SJSA1 (cell line): ENCODE data around the gene LAMA5. TPM values are rescaled to one million over a fixed set of nuclear protein-coding genes. Genes with fewer than 3 reads are reported as not detected.

ENCODE experiments used
- DNase-seq, 2 experiments: peaks; one replicate each; pipeline ENCODE4 v3.0.0-alpha.2; 2015 to 2020; ENCODE audit warnings: low spot score in 2 of 2, low read depth in 1 of 2
- H3K27ac ChIP-seq: fragments of 250-450 bp; sonication (Bioruptor Pico); 2 replicates; pipeline ENCODE4 v1.5.1; 2020; ENCODE audit warnings: mild to moderate bottlenecking, moderate library complexity
- H3K27me3 ChIP-seq: fragments of 250-450 bp; sonication (Bioruptor Pico); replicated peaks from 2 replicates; pipeline ENCODE4 v1.5.1; 2020; ENCODE audit warnings: mild to moderate bottlenecking, moderate library complexity
- H3K36me3 ChIP-seq: fragments of 250-450 bp; sonication (Bioruptor Pico); 2 replicates; pipeline ENCODE4 v1.5.1; 2020; ENCODE audit warnings: mild to moderate bottlenecking
- H3K4me1 ChIP-seq: fragments of 250-450 bp; sonication (Bioruptor Pico); replicated peaks from 2 replicates; pipeline ENCODE4 v1.6.1; 2021; ENCODE audit warnings: mild to moderate bottlenecking
- H3K4me3 ChIP-seq: fragments of 250-450 bp; sonication (Bioruptor Pico); 2 replicates; pipeline ENCODE4 v1.5.1; 2020; ENCODE audit warnings: mild to moderate bottlenecking
- H3K9me3 ChIP-seq: fragments of 250-450 bp; sonication (Bioruptor Pico); replicated peaks from 2 replicates; pipeline ENCODE4 v1.5.1; 2020; ENCODE audit warnings: mild to moderate bottlenecking
- total RNA-seq: library from RNA; depleted of rRNA; stranded (reverse); fragments of >200 nt; shearing (Covaris generic); gene quantifications from 2 replicates; pipeline ENCODE4 v1.2.3, GENCODE V29; 2014

The LAMA5 gene
- total RNA-seq, 1 experiment from 2014 or later: 3.6 TPM

DNA sequence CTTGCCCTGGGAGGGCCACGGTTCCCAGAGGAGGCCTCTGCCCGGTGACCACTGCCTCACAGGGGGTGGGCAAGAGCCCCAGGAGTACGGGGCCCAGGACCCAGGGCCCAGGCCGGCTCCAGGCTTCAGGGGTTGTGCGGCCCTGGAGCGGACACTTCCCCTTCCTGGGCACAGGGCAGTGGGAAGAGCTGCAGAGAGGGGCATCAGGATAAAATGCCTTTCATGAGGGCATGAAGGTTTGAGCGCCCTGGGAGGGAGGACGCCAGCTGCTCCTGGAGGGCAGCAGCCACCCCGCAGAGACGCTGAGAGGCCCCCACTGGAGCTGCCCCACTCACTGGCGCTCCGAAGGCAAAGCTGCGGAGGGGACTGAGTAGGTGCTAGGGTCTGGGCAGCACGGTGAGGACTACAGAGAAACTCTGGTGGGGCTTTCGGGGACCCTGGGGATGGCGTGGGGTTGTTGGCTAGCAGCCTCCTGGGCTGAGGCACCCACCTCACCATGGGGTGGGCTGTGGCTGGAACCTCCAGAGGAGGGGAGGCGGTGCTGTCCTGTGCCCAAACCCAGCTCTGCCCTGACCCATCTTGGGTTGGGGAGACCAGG lies 10.4 kb downstream of the LAMA5 start:
- no peak for DNase-seq
- Histone ChIP-seq H3K4me1 (peaks cover 59% of the 10 kb centered on the region), H3K4me3 (no peak overlapping the region), H3K27ac (no peak overlapping the region), H3K9me3 (no peaks in the 10 kb centered on the region), H3K27me3 (no peaks in the 10 kb centered on the region), H3K36me3 (no peaks in the 10 kb centered on the region)

DNA sequence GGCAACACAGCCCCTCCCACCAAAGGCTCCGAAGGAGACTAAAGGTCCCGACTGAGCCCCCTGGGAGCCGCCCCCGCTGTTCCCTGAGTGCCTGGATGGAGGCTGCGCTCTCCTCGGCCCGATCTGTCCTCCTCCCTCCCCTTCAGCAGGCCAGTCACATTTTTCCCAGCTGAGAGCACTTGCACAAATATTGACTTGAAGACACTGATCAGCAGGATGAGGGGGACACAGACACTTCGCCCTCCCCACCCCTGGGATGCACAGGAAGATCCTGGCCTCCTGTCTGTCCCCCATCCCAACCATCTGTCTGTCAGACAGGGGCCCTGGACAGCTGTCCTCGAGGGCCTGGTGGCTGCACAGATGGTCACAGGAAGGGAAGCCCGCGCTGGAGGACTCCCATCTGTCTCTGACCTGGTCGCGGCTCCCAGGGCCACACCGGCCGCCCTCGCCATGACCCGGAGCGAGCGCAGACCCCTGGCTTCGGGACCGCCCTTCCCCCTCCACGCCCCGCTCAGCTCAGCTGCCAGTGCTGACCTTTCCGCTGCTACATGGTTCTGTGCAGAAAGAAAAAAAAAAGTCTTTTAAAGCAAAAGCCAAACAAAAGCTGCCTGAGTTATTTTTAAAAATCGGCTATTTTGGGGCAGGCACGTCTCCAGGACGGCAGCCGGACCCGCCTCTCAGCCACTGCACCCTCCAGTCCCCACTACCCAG lies 11.1 kb downstream of the LAMA5 start:
- no peak overlapping the region for H3K4me3 ChIP-seq
- no peak for DNase-seq

DNA sequence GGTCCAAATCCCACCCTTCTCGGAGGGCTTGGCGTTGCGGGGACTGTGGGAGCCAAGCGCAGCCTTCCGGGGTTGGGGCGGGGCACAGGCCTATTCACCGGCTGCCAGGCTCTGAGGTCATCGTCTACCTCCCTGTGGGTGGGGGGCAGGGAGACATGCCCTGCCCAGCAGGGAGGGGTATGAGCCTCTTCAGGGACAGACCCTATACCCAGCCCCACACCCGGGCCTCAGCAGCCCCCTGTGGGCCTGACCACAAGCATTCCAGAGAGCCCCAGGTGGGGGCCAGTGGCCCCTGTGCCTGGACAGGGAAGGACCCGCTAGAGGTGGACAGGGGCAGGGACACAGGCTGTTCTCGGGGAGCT lies 11.6 kb downstream of the LAMA5 start:
- Histone ChIP-seq H3K27me3 (no peaks in the 10 kb centered on the region), H3K9me3 (no peaks in the 10 kb centered on the region), H3K36me3 (no peaks in the 10 kb centered on the region), H3K4me1 (peaks cover 48% of the 10 kb centered on the region), H3K27ac (no peak overlapping the region), H3K4me3 (no peak overlapping the region)
- DNase-seq: no peak

More for the DNA sequence above, 11.1 kb downstream of the LAMA5 start:
- H3K27me3 ChIP-seq: no peaks in the 10 kb centered on the region
- peaks cover 52% of the 10 kb centered on the region for H3K4me1 ChIP-seq
- H3K27ac ChIP-seq: no peak overlapping the region
- H3K36me3 ChIP-seq: no peaks in the 10 kb centered on the region
- no peaks in the 10 kb centered on the region for H3K9me3 ChIP-seq

DNA sequence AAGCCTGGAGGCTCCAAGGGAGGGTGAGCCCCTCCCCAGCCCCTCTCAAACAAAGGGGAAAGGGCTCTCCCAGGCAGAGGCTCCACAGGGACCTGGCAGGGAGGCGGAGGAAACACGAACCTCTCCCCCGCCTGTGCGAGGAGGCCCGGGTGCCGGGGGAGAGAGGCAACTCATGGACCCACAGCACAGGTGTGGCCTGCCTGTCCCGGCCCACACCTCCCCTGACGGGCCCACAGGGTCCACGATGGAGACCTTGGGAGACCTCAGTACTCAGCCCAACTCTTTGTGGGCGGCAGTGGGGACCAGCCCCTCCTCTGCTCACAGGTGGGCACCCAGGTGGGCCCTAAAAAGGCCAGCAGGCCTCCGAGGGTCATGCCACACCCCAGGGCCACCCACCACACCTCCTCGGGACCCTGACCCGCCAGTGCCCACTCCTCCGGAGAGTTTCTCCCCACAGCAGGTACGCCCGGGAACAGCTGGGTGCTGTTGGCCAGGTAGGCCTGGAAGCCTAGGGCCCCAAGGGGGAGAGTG lies 12.2 kb downstream of the LAMA5 start:
- DNase-seq: no peak
- Histone ChIP-seq H3K27ac (no peak overlapping the region), H3K9me3 (no peaks in the 10 kb centered on the region), H3K4me3 (no peak overlapping the region), H3K36me3 (no peaks in the 10 kb centered on the region), H3K27me3 (no peaks in the 10 kb centered on the region), H3K4me1 (peaks cover 48% of the 10 kb centered on the region)

DNA sequence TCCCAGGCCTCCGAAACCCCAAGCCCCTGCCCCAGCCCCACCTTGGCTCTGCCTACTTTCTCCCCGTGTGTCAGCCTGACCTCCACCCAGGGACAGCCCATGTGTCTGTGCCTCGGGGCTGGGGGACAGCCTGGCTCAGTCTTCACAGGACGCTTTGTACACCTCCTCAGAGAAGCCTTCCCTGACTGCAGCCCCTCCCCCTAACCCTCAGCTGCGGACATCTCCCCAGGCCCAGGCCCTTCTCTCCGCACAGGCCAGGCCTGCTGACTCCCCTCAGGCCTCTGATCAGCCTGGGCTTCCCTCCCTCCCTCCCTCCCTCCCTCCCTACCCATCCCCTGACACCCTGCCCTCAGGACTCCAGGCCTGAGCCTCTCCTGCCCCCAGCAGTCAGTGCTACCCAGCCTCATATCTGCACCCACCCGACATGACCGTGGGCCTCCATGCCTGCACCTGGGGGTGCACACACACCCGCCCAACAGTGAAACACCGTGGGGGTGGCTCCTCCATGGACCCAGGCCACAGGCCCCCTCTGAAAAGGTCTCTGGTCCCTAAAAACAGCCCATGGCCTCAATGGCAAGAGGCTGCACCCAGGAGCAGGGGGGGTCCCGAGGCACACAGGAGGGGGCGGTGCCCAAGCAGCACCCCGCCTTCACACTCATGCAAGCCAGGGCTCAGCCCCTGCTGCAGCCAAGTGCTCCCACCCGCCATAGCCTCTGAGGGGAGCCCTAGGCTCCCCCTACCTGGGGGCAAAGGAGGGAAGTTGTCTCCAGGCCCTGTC lies 12.9 kb downstream of the LAMA5 start:
- no peaks in the 10 kb centered on the region for H3K27me3 ChIP-seq
- no peak overlapping the region for H3K4me3 ChIP-seq
- no peaks in the 10 kb centered on the region for H3K9me3 ChIP-seq
- peaks cover 41% of the 10 kb centered on the region for H3K4me1 ChIP-seq
- H3K36me3 ChIP-seq: no peaks in the 10 kb centered on the region
- DNase-seq: no peak
- no peak overlapping the region for H3K27ac ChIP-seq

DNA sequence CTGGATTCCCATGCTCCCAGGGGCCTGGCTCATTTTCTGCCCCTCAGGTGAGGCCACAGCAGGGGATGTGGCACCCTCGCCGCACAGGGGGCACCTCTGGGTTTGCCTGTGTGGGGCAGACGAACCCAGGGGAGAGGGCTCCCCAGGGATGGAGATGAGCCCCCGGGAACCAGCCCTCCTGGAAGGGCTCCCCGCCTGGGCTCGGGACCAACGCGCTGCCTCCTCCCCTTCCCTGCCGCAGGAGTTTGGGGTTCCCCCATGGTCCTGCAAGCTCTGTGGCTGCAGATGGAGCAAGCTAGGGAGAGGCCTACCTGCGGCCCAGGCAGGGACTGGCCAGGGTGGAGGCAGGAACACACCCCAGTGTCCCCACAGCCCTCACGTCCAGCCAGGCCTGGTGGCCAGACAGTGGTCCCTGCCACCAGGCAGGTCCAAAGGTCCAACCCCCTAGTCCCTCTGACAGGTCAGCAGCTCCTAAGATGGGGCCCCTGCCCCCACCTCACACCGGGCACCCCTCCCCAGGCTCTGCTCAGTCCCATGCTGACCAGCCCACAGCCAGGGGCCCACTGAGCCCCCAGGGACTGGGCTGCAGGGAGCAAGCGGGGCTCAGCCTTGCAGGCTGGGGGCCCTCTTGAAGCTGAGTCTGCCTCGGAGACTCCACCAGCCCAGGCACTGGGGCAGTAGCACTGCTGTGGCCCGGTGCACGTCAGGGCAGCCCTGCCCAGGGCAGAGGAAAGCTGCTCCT lies 13.7 kb downstream of the LAMA5 start:
- Histone ChIP-seq H3K4me3 (no peak overlapping the region), H3K27ac (no peak overlapping the region), H3K9me3 (0 out of 2 replicates have a peak, but pooled peaks cover 2% of the 10 kb centered on the region), H3K36me3 (no peaks in the 10 kb centered on the region), H3K4me1 (peaks cover 34% of the 10 kb centered on the region), H3K27me3 (no peaks in the 10 kb centered on the region)
- no peak for DNase-seq

DNA sequence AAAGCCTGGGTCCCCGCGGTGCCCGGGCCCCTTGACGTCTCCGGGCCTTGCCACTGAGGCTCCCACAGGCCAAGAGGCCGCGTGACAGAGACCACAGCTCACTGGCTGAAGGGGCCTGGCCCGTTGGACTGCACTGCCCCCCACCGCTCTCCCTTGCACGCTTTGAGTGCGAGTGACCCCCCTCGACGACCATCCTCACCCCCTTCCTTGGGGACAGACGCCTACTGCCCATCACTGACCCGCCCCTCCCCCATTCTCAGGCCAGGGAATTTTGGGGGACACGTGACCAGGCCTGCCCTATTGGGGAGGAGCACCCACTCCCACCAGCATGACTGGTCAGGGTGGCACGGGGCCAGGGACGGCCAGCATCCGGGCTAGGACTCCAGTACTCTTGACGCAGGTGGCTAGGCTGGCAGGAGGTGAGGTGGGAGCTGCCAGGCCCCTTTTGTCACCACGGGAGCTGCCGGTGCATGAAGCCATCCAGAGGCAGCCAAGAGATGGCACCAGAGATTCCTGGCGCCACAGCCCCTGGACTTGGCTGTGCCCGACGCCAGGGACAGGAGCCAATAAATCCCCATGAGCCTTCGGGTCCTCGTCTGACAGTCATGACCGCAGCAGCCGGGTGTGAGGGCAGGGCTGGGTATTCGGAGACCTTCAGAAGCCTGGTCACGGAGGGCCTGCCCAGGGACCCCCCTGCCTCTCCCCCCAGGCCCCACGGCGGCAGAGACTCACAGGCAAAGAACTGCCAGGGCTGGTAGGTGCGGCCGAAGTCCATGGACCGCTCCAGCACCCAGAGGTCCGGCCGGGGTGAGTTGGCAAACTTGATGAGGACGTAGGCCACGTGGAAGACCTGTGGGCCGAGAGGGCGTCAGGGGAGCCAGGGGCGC lies 14.5 kb downstream of the LAMA5 start:
- H3K27ac ChIP-seq: no peak overlapping the region
- no peak for DNase-seq
- H3K4me1 ChIP-seq: peaks cover 26% of the 10 kb centered on the region
- H3K4me3 ChIP-seq: no peak overlapping the region
- no peaks in the 10 kb centered on the region for H3K36me3 ChIP-seq
- no peaks in the 10 kb centered on the region for H3K27me3 ChIP-seq
- H3K9me3 ChIP-seq: 0 out of 2 replicates have a peak, but pooled peaks cover 2% of the 10 kb centered on the region

DNA sequence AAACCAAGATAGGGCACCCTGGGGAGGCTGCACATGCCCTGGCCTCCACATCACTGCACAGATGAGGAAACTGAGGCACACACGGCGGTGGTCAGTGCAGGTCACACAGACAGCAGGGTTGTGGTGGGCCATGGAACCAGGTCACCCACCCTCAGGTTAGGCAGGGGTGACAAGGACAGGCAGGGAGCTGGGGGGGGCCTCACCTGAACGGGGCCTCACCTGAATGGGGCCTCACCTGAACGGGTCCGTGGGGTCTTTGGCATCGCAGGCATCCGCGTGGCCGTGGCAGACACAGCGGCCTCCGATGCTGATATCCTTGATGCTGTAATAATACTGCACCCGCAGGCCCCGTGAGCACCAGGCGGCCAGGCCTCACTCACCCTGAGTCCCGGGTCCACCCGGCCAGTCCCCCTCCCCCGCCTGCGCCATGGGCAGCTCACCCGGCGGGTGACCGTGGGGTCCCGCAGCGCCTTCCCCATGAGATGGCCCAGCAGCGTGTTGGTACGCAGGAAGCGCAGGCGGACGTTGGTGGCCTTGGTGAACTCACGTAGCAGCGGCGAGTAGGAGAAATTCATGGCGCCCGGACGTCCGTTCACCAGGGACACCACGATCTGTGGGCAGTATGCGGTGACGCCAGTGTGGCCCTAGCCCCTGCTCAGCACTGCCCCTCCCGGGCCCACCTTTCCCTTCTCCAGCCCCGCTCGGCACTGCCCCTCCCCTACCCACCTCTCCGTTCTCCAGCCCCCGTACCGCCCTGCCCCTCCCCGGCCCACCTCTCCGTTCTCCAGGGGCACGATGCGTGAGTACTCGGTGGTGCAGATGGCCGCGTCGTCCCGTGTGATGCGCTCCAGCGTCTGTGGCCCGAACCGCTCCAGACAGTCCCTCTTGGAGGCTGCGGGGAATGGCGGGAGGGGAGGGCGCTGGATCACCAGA lies 15.4 kb downstream of the LAMA5 start:
- H3K27ac ChIP-seq: no peak overlapping the region
- H3K9me3 ChIP-seq: 0 out of 2 replicates have a peak, but pooled peaks cover 2% of the 10 kb centered on the region
- DNase-seq: no peak
- H3K36me3 ChIP-seq: no peaks in the 10 kb centered on the region
- H3K4me3 ChIP-seq: no peak overlapping the region
- no peaks in the 10 kb centered on the region for H3K27me3 ChIP-seq
- H3K4me1 ChIP-seq: peaks cover 17% of the 10 kb centered on the region

DNA sequence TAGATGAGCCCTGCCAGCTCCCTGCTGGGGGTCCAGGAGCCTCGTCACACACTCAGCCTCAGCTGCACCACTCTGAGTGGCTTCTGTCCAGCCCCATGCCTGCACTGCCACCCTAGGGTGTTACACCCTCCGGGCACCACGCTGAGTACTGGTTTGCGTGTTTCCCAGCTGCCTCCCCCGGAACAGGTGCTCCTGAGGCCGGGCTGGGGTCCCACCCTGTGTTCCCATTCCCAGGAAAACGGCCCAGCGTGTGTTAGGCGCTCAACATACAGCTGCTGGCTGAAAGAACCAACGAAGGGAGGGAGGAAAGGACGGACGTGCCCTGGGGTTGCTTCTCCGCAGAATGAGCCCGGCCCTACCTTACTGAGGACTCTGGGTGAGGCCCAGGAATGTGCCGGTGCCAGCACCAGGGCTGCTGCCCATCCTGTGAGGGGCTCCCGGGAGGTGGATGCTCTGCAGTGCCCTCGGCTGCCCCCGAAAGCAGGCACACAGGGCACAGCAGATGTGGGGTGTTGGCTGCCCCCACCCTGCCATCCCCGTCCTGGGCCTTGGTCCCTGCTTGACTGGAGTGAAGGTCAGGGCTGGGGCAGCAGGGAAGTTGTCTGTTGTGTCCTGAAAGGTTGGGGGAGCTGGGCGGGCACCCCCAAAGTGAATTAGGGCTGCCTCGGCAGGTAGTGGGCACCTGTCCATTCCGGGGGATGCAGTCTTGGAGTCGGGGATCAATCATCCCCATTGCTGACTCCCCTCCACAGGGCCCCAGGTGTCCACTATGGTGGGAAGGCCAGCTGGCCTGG lies 16.3 kb downstream of the LAMA5 start:
- Histone ChIP-seq H3K4me1 (peaks cover 10% of the 10 kb centered on the region), H3K27me3 (no peaks in the 10 kb centered on the region), H3K27ac (no peak overlapping the region), H3K9me3 (0 out of 2 replicates have a peak, but pooled peaks cover 2% of the 10 kb centered on the region), H3K36me3 (no peaks in the 10 kb centered on the region), H3K4me3 (no peak overlapping the region)
- no peak for DNase-seq

DNA sequence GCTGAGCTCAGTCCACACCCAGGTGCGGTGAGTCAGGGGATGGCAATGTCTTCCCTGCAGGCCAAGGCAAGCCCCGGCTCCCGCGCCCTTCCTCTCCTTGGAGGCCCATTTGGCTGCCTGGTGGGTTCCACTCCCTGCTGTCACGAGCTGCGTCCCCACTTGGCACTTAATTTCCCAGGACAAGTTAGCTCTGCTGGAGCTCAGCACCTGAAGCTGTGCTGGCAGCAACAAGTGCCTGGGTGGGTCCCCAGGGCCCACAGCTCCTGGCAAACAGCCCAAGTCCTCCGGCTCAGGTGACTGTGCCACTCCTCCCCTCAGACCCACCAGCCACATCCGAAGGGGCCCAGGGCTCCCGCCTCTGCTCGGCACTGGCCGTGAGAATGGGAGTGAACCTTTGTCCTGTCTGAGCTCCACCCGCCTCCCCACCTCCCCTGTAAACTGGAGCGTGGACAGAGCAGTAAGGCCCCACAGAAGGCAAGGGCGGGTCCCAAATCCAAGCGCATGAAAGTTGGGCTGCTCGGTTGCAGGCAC lies 16.9 kb downstream of the LAMA5 start:
- Histone ChIP-seq H3K27me3 (no peaks in the 10 kb centered on the region), H3K4me3 (no peak overlapping the region), H3K4me1 (peaks cover 3% of the 10 kb centered on the region), H3K9me3 (0 out of 2 replicates have a peak, but pooled peaks cover 2% of the 10 kb centered on the region), H3K36me3 (no peaks in the 10 kb centered on the region), H3K27ac (no peak overlapping the region)
- DNase-seq: no peak

DNA sequence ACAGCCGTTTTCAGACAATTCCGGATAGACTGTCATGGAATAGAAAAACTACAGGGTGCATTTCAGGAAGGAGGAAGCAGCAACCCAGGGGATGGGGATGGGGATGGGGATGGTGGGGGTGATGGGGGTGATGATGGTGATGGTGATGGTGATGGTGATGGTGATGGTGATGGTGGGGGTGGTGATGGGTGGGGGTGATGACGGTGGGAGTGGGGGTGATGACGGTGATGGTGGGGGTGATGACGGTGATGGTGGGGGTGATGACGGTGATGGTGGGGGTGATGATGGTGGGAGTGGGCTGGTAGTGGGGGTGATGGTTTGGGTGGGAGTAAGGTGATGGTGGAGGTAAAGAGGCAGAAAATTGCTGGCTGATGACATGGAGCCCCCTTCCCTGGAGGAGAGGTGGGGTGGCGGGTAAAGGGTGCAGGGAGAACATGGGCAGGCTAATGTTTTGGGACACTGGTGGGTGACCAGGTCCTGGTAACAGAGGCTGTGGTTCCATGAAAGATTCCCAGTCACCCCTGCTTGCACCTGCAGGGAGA lies 17.5 kb downstream of the LAMA5 start:
- Histone ChIP-seq H3K4me3 (no peak overlapping the region), H3K4me1 (peaks cover 5% of the 10 kb centered on the region), H3K27me3 (no peaks in the 10 kb centered on the region), H3K27ac (no peak overlapping the region), H3K9me3 (0 out of 2 replicates have a peak, but pooled peaks cover 2% of the 10 kb centered on the region), H3K36me3 (no peaks in the 10 kb centered on the region)
- no peak for DNase-seq
